ENCODE measurements around the gene KIRREL3.

DNA sequence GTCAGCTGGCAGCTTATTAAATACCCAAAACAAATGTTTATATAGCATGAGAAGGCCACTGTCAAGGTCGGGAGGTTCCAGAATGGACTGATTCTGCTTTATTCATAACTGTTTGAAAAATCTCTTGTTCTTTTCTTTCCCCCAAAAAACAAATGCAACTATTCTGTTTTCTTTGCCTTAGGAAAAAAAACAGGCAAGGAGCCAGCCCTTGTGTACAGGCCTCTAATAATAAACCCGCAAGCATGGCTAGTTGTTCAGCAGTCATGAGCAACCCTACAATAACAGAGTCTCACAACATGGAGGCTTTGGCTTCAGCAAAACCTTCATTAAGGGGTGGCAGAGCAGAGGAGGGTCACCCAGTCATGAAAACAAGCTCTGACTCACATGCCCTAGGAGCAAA, 191.7 kb downstream of the KIRREL3 start:
- TF ChIP-seq YY1 (IDR thresholded peaks at IDR 0.05; ENCODE audit: low read depth, low read length), result no peak
- no peak for TF ChIP-seq SP4 (IDR thresholded peaks at IDR 0.05; ENCODE audit: low read length)
- no peak for TF ChIP-seq JUND (IDR thresholded peaks at IDR 0.05; ENCODE audit: low read length)
- no peak for TF ChIP-seq POLR2AphosphoS5 (IDR thresholded peaks at IDR 0.05; ENCODE audit: low read depth, low read length)
- TF ChIP-seq, protein P1, sequence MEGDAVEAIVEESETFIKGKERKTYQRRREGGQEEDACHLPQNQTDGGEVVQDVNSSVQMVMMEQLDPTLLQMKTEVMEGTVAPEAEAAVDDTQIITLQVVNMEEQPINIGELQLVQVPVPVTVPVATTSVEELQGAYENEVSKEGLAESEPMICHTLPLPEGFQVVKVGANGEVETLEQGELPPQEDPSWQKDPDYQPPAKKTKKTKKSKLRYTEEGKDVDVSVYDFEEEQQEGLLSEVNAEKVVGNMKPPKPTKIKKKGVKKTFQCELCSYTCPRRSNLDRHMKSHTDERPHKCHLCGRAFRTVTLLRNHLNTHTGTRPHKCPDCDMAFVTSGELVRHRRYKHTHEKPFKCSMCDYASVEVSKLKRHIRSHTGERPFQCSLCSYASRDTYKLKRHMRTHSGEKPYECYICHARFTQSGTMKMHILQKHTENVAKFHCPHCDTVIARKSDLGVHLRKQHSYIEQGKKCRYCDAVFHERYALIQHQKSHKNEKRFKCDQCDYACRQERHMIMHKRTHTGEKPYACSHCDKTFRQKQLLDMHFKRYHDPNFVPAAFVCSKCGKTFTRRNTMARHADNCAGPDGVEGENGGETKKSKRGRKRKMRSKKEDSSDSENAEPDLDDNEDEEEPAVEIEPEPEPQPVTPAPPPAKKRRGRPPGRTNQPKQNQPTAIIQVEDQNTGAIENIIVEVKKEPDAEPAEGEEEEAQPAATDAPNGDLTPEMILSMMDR (IDR thresholded peaks at IDR 0.05; ENCODE audit: control extremely low read depth in 1 of 3, insufficient read depth in 1 of 3, low read depth in 1 of 3, low read length in 3 of 3), result no peak
- no peak for TF ChIP-seq HDAC6 (IDR thresholded peaks at IDR 0.05; ENCODE audit: low read depth, low read length)
- TF ChIP-seq, protein P2, sequence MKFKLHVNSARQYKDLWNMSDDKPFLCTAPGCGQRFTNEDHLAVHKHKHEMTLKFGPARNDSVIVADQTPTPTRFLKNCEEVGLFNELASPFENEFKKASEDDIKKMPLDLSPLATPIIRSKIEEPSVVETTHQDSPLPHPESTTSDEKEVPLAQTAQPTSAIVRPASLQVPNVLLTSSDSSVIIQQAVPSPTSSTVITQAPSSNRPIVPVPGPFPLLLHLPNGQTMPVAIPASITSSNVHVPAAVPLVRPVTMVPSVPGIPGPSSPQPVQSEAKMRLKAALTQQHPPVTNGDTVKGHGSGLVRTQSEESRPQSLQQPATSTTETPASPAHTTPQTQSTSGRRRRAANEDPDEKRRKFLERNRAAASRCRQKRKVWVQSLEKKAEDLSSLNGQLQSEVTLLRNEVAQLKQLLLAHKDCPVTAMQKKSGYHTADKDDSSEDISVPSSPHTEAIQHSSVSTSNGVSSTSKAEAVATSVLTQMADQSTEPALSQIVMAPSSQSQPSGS (IDR thresholded peaks at IDR 0.05; ENCODE audit: low read length), result no peak
- TF ChIP-seq, protein P3, sequence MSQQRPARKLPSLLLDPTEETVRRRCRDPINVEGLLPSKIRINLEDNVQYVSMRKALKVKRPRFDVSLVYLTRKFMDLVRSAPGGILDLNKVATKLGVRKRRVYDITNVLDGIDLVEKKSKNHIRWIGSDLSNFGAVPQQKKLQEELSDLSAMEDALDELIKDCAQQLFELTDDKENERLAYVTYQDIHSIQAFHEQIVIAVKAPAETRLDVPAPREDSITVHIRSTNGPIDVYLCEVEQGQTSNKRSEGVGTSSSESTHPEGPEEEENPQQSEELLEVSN (IDR thresholded peaks at IDR 0.05), result no peak
- TF ChIP-seq KDM1A (IDR thresholded peaks at IDR 0.05; ENCODE audit: borderline replicate concordance, low read length), result no peak

Data from H1 (cell line).